PC-3 (cell line): Measurements from ENCODE around the gene UBE2E2.

Source experiments
- CTCF ChIP-seq: fragments of 300-600 bp; sonication (generic); conservative IDR thresholded peaks from 2 replicates; pipeline ENCODE4 v1.5.1; 2017; ENCODE audit warnings: antibody characterized with exemption, low read depth, mild to moderate bottlenecking, low read length
- EZH2 ChIP-seq: fragments of 300-600 bp; sonication (generic); IDR thresholded peaks from one replicate; pipeline ENCODE4 v1.6.1; 2017; ENCODE audit warnings: antibody characterized with exemption, mild to moderate bottlenecking, low read length; ENCODE audit not compliant: unreplicated experiment
- EZH2phosphoT487 ChIP-seq: fragments of 300-600 bp; sonication (generic); IDR thresholded peaks from 2 replicates; pipeline ENCODE4 v1.6.1; 2018; ENCODE audit warnings: mild to moderate bottlenecking, antibody characterized with exemption, low read length, borderline replicate concordance

GRCh38 chr3:23213813-23214212 is 10.7 kb downstream of the UBE2E2 start:
- TF ChIP-seq CTCF, result no peak
- TF ChIP-seq EZH2phosphoT487, result no peak
- no peak for TF ChIP-seq EZH2
